ENCODE results near the gene VRTN. TPM values are rescaled to one million over a fixed set of nuclear protein-coding genes. Genes with fewer than 3 reads are reported as not detected.
"Not testable (repeated sequence)": the region's sequence is repeated elsewhere in the genome, so short reads cannot be mapped to it uniquely, and the experiment has no call there.

VRTN gene
- total RNA-seq, 1 donor from 2014 or later: not detected

- H3K27me3 Mint-ChIP-seq: peaks cover 11% of the 10 kb centered on the region
- no peaks in the 10 kb centered on the region for H3K36me3 Mint-ChIP-seq
- H3K9me3 Mint-ChIP-seq: no peaks in the 10 kb centered on the region
- no peak overlapping the region for H3K27ac Mint-ChIP-seq
- peak; percentile 84 for TF ChIP-seq CTCF (conservative IDR thresholded peaks at IDR 0.05)
- H3K4me3 Mint-ChIP-seq: no peak overlapping the region
- no peak for DNase-seq (ENCODE audit: extremely low spot score, unreplicated experiment)
- H3K4me1 Mint-ChIP-seq (ENCODE audit: unreplicated experiment): peaks cover 13% of the 10 kb centered on the region
These were observed 23.3 kb upstream of the VRTN start for GRCh38 chr14:74324931-74325361.

- TF ChIP-seq CTCF (conservative IDR thresholded peaks at IDR 0.05): no peak
- Mint-ChIP-seq H3K4me1 (ENCODE audit: unreplicated experiment) (peaks cover 13% of the 10 kb centered on the region), H3K9me3 (no peaks in the 10 kb centered on the region), H3K27me3 (peaks cover 11% of the 10 kb centered on the region), H3K36me3 (no peaks in the 10 kb centered on the region), H3K4me3 (no peak overlapping the region), H3K27ac (no peak overlapping the region)
- DNase-seq (ENCODE audit: extremely low spot score, unreplicated experiment): no peak
These were observed 22.8 kb upstream of the VRTN start for GRCh38 chr14:74325446-74325845.

GRCh38 chr14:74326369-74327152 lies 21.7 kb upstream of the VRTN start:
- peaks cover 13% of the 10 kb centered on the region for H3K4me1 Mint-ChIP-seq (ENCODE audit: unreplicated experiment)
- H3K36me3 Mint-ChIP-seq: no peaks in the 10 kb centered on the region
- no peak for TF ChIP-seq CTCF (conservative IDR thresholded peaks at IDR 0.05)
- no peak for DNase-seq (ENCODE audit: extremely low spot score, unreplicated experiment)
- H3K9me3 Mint-ChIP-seq: no peaks in the 10 kb centered on the region
- peaks cover 11% of the 10 kb centered on the region for H3K27me3 Mint-ChIP-seq
- peak overlapping the region; percentile 59 for H3K27ac Mint-ChIP-seq
- peak overlapping the region; percentile 25 for H3K4me3 Mint-ChIP-seq

- H3K4me1 Mint-ChIP-seq (ENCODE audit: unreplicated experiment): peaks cover 11% of the 10 kb centered on the region
- not testable (repeated sequence) for H3K27me3 Mint-ChIP-seq; DNase-seq (ENCODE audit: extremely low spot score, unreplicated experiment); H3K36me3 Mint-ChIP-seq; H3K27ac Mint-ChIP-seq; H3K9me3 Mint-ChIP-seq; H3K4me3 Mint-ChIP-seq
These were observed 18.2 kb upstream of the VRTN start for GRCh38 chr14:74329950-74330552.

GRCh38 chr14:74333909-74334308 lies 14.4 kb upstream of the VRTN start:
- H3K4me3 Mint-ChIP-seq: no peak overlapping the region
- no peaks in the 10 kb centered on the region for H3K36me3 Mint-ChIP-seq
- no peak overlapping the region for H3K27ac Mint-ChIP-seq
- DNase-seq (ENCODE audit: extremely low spot score, unreplicated experiment): no peak
- H3K27me3 Mint-ChIP-seq: peaks cover 9% of the 10 kb centered on the region
- TF ChIP-seq CTCF (conservative IDR thresholded peaks at IDR 0.05): no peak
- H3K9me3 Mint-ChIP-seq: no peaks in the 10 kb centered on the region
- H3K4me1 Mint-ChIP-seq (ENCODE audit: unreplicated experiment): no peaks in the 10 kb centered on the region

- H3K27me3 Mint-ChIP-seq: peaks cover 24% of the 10 kb centered on the region
- no peak for DNase-seq (ENCODE audit: extremely low spot score, unreplicated experiment)
- H3K36me3 Mint-ChIP-seq: no peaks in the 10 kb centered on the region
- no peaks in the 10 kb centered on the region for H3K9me3 Mint-ChIP-seq
- no peak for TF ChIP-seq CTCF (conservative IDR thresholded peaks at IDR 0.05)
- H3K27ac Mint-ChIP-seq: no peak overlapping the region
- H3K4me1 Mint-ChIP-seq (ENCODE audit: unreplicated experiment): no peaks in the 10 kb centered on the region
- no peak overlapping the region for H3K4me3 Mint-ChIP-seq
These were observed 1.9 kb upstream of the VRTN start for GRCh38 chr14:74346341-74346740.

Measured in type B pancreatic cell (in vitro differentiated cells).